HG03432 (cell line): ENCODE measurements around the gene SLC2A4RG.
A peak's percentile ranks its signal among the peaks of the same experiment; 100 is the strongest.

Experiments used
- ATAC-seq: cut with Tn5 transposase; IDR thresholded peaks from one replicate; pipeline ENCODE4 v1.9.1; 2021; ENCODE audit warnings: mild to moderate bottlenecking, moderate library complexity; ENCODE audit not compliant: unreplicated experiment

The SLC2A4RG gene

DNA sequence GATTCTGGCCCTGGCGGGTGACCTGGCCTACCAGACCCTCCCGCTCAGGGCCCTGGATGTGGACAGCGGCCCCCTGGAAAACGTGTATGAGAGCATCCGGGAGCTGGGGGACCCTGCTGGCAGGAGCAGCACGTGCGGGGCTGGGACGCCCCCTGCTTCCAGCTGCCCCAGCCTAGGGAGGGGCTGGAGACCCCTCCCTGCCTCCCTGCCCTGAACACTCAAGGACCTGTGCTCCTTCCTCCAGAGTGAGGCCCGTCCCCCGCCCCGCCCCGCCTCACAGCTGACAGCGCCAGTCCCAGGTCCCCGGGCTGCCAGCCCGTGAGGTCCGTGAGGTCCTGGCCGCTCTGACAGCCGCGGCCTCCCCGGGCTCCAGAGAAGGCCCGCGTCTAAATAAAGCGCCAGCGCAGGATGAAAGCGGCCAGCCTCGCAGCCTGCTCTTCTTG lies 868 bp upstream of the SLC2A4RG start:
- ATAC-seq = no peak

DNA sequence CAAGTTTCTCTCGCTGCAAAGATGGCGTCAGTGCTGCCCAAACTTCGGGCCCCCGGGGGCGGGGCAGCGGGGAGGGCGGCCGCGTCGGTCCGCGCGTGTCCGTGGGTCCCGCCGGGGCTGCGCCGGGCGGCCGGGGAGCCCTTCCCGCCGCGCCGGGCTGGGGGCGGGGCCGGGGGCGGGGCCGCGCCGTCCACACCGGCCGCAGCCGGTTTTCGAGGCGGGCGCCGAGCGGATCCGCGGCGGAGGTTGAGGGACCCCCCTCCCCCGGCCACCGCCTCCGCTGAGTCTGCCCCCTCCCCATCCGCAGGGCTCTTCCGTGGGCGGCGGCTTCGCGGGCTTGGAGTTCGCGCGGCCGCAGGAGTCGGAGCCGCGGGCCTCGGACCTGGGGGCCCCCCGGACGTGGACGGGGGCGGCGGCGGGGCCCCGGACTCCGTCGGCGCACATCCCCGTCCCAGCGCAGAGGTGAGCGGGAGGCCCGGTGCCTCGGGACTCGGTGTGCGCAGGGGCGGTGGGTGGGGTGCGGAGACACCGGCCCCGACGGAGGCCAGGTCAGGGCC lies 572 bp downstream of the SLC2A4RG start:
- ATAC-seq = peak; percentile 20

DNA sequence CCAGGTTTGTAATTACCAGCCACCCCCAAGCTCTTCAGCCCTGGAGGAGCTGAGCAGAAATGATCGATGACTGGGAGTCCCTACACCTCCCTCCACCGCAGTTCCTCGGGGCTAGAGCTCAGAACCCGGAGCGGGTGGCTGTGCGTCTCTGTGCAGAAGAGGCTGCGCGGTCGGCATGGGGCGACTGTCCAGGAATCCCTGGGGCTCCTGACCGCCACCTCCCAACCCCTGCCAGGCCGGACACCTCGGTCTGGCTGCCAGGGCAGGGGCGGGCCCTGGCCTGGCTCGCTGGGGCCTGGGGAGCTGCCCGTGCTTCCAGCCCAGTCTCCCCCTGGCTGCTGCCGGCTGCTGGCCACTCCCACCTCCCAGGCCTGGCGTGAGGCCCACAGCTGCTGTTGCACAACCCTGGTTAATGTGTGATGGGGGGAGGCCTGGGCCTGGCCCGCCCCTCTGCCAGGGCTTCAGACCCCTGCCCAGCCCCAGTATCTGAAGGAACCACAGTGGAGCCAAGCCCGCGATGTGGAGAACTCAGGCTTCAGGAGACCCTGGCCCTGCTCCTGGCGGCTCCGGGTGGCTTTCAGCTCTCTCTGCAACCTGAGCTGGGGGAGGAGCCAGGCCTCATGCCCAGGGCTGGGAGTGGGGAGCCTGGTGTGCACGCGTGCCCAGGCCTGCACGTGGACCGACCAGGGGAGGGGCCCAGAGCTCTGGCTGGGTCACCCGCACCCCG lies 1.2 kb downstream of the SLC2A4RG start:
- no peak for ATAC-seq

DNA sequence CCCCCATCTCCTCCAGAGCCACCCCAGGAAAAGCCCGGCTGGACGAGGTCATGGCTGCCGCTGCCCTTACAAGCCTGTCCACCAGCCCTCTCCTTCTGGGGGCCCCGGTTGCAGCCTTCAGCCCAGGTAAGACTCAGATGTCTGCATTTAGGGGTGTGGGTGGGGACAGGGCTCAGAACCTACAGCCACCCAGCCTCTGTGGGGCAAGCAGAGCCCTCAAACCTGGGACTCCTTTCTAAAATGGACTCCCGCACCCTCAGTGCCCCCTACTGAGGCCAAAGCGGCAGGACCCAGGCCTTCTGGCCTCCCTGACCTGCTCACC lies 1.7 kb downstream of the SLC2A4RG start:
- no peak for ATAC-seq

DNA sequence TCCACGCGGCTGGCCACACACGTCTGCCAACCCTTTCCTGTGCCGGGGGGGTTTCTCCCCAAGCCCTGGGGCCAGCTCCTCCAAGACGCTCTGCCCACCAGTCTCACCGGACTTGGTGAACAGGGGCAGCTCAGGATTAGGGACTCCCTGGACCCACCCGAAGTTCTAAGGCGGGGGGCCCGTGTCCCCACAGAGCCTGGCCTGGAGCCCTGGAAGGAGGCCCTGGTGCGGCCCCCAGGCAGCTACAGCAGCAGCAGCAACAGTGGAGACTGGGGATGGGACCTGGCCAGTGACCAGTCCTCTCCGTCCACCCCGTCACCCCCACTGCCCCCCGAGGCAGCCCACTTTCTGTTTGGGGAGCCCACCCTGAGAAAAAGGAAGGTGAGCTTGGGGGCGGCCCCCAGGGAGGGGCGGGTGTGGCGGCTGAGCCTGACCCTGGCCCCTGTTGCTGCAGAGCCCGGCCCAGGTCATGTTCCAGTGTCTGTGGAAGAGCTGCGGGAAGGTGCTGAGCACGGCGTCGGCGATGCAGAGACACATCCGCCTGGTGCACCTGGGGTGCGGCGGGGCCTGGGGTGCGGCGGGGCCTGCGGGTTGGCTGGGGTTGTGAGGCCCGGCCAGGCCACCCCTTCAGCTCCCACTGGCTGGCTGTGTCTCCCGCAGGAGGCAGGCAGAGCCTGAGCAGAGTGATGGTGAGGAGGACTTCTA lies 2.3 kb downstream of the SLC2A4RG start:
- ATAC-seq = no peak

DNA sequence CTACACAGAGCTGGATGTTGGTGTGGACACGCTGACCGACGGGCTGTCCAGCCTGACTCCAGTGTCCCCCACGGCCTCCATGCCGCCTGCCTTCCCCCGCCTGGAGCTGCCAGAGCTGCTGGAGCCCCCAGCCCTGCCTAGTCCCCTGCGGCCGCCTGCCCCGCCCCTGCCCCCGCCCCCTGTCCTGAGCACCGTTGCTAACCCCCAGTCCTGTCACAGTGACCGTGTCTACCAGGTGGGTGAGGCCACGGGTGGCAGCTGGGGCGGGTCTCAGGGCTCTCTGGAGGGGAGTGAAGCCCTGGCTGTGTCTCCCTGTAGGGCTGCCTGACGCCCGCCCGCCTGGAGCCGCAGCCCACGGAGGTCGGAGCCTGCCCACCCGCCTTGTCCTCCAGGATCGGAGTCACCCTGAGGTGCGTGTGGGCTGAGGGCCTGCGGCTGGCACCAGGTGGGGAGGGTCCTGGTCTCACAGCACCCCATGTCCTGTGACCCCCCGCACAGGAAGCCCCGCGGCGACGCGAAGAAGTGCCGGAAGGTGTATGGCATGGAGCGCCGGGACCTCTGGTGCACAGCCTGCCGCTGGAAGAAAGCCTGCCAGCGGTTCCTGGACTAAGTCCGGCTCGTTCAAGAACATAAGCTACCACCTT lies 2.9 kb downstream of the SLC2A4RG start:
- no peak for ATAC-seq

DNA sequence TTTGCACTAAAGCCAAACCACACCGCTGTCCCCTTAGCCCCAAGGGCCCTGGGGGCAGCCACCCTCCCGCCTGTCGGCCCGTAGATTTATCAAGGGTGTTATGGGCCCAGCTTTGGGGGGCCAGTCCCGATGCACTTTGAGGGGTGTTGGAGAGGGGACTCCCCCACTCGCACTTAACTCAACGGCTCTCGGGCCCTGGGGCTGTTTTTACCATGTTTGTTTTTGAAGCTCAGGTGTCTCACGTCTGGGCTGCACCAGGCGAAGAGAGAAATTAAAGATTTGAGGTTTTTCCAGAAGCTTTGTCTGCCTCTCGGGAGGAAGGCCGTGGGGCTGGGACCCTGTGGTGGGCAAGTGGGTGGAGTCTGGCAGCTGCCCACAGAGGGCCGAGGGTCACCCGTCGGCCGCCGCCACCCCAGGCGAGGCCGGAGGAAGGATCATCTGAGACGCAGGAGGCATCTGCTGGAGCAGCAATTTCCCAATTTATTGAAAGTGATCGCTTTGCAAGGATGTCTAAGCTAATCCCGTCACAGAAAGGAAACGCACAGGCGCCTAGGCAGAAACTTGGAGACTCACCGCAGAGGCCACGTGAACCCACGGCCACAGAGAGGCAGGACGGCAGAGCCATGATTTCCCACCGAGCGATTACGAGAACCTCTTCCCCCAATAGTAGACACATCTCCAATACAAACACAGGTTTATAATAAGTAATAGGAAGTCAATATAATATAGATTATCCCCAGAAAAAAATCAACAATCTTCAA lies 3.8 kb downstream of the SLC2A4RG start:
- no peak for ATAC-seq

DNA sequence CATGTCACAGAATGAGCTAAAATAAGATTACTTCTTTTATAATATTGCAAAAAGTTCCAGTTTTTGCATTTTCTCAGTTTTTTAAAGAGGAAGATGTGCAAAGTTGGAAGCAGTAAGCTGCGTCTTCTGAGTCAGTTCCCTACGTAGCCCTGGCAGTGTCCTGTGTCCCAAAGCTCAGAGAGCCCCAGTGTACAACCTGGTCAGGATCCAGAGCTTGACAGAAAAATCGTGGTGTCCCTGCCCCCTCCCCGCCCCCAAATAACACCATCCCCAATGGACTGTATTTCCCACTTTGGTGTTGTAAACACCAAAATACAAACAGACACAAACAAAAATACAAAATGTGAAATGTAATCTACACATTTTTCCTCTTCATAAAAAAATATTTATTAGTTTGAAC lies 4.6 kb downstream of the SLC2A4RG start:
- ATAC-seq = no peak

DNA sequence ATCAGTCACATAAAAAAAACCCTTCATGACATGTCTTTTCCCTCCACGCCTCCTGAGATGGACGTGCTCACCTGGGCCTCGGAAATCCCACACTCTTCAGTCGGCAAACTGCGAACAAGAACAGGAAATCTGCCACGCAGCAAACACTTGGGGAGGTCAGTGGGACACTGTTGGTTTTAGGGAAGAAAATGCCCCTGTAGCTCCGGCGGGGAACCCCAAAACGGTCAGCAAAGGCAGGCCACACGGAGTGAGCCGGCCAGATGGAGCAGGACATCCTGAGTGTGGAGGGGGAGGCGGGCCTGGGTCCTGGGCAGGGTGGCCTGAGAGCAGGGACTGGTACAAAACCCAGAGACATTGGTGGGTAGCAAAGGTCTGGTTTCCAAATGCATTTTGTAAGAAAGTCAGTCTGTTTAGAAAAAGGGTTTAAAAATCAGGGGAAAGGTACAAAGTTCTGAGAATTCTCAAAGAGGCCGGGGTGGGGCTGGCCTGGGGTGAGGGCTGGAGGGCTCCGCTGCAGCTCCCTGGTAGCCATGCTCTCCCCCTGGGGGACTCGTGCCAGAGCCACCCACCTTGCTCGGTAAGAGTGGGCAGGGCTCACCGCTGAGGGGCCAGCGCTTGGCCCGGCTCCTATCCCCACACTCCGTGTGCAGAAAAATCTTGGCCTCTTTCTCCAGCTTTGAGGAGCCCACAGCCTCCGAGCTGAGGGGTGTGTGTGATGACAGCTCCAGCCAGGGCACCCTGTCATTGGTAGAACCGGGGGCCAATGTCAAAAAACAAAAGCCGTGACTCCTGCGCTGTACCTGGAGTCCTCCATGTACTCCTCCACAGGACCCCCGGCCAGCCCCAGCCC lies 5.2 kb downstream of the SLC2A4RG start:
- no peak for ATAC-seq

DNA sequence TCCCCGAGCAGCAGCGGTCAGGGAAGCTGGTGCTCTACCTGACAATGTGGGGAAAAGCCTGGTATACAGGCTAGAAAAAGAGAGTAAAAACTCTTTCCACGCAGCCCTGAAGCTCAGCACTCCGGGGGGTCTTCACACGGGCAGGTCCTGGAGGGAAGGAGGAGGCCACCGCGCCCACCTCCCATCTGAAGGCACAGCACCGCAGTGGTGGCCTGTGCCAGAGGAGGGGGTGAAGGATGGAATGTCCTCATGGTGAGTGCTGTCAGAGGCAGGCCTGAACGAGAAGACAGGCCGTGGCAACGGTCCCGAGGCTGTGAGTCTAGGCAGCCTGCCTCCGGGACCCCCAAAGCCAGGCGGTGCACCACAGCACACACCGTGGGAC lies 5.8 kb downstream of the SLC2A4RG start:
- ATAC-seq = no peak

DNA sequence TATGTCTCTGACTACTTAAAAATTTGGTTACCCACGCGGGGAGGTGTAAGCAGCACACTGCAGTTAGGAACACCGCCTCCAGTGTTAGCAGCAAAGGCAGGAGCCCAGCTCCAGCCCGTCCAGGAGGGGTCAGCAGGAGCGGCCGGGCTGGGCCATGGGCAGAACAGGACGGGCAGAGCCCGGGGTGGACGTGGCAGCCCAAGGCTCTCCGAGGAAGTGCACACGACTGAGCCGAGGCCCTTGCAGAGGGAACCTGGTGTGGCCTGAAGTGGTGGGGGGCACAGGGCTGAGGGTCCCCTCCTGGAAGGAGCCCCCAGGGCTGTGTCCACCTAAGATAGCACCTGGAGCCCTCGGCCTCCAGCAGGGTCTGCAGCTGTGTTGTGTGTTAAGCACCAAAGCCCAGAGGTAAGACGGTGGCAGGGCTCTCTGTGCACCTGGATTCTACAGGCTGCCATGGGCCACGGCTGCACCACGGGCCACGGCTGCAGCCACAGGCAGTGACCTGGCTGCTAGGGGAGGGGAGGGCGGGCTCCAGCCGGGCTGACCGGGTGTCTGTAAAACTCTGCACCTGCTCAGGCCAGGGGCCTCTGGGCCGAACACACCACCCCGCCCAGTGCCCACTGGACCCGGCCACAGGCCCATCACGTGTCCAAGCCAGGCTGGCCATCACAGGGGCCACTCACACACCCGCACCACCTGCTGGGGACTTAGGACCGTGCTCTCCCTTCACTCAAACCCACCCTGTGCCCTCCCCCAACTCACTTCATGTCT lies 6.6 kb downstream of the SLC2A4RG start:
- no peak for ATAC-seq

DNA sequence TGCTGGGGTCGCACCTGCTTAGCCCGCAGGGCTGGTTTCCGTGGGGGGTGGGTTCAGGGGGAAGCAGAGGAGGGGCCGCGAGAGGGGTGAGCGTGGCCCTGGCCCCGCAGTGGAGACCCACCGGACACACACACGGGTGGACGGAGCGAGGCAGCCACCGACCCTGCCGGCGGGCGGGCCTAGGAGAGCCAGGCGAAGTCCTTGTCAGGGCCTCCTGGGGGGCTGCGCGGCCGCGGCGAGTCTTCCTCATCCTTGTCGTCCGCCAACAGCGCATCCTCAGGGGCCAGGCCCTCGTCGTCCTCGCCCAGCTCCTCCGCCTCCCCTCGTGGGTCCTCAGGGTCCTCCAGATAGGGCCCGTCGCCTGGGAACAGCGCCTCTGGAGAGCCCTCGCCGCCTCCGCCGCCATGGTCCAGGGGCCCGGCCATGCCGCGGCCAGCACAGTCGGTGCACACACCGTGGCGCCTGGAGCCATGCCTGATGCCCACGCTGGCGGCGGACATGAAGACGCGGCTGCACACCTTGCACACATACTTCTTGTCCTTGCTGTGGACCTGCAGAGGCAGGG lies 7.3 kb downstream of the SLC2A4RG start:
- no peak for ATAC-seq

DNA sequence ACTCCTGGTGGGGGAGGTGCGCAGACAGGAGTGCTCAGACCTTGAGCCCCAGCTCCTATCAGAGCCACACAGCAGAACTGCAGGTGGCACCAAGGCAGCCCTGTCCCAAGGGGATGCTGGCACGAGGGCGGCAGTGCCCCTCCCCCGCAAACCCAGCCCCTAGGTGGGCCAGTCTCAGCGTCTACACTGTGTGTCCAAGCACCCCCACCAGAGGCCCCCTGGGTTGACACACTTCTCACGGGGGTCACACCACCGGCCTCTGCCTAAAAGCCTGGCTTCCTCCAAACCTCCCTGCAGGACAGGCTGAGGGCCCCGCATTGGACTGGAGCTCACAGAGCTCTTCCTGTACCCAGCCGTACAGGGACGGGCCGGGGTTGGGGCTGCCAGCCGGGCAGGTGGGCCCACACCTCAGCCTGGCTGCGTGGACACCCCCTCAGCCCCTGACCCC lies 8.1 kb downstream of the SLC2A4RG start:
- no peak for ATAC-seq

DNA sequence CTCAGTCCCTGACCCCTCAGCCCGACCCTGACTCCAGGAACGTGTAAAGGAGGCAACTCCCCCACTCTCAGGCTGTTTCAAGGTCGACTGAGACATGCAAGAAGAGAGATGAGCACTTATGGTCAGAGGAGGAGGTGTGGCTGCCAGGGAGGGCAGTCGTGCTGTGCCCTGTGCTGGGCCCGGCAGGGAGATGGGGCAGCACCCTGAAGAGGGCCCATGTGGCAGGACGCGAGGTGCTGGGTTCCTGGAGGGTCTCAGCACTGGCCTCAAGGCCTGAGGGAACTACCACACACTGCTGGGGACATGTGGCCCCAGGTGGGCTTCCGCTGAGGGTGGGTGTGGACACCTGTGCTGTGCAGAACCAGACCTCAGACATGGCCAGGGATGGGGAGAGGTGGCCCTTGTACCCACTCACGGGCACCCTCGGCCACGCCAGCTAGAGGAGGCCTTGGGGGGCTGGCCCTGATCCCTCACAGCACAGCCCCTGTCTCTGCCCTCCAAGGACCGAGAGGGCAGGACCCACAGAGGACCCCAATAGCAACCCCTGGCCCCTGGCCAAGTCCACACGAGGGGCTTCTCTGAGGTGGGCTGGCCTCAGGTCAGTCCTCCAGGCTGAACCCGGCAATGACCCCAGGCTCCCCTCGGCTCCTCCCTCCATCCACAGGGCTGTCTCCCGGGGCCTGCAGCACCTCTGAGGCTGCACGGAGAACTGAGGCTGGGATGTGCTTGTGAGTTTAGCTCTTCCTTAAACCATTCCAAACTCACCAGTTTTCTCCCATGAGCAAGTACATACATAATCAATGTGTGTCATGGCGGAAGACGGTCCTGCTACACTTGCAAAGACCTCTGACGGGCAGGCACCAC lies 8.7 kb downstream of the SLC2A4RG start:
- no peak for ATAC-seq

DNA sequence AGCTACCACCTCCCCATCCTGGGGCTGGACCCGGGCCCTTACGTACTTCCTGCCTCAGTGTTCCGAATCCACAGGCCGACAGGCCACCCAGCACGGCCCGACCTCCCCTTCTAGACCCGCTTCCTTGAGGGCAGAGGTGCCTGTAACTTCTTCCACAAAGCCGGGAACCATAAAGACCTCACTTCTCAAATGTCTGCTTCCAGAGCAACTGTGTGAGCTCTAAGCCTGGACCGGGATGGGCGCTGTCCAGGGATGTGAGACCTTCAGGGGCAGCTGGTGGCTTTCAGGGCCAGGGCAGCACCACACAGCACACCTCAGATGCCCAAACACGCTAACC lies 9.3 kb downstream of the SLC2A4RG start:
- ATAC-seq = no peak

DNA sequence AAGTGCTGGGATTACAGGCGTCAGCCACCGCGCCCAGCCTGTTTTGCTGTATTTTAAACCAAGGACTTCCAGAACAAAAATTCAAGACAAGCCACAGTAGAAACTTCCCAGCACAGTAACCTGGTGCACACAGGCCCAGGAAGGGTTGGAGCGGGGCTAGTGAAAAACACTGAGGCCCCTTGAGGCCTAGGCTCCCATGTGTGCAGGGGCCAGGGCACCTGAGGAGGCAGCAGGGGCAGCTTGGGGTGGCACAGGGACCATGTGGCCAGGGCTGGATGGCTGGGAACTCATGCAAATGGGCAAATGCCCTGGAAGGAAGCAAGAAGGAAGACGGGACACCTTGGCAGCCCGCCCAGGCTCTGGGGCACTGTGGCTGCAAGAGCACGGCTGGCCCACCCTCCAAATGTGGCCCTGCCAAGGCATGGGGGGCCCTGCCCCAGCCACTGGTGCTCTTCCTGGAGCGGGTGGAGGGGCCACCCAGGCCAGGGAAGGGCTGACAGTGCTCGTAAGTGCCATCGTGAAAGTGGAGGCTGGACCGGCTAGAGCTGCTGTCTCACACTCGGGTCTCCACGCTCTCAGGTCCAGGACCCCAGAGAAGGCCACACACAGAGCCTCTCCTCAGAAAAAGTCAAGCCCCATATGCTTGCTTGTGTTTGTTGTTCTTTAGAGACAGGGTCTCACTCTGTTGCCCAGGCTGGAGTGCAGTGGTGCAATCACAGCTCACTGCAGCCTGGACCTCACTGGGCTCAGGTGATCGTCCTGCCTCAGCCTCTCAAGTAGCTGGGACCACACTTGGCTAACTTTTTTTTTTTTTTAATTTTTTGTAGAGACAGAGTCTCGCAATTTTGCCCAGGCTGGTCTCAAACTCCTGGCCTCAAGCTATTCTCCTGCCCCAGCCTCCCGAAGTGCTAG lies 10.3 kb downstream of the SLC2A4RG start:
- ATAC-seq = no peak

DNA sequence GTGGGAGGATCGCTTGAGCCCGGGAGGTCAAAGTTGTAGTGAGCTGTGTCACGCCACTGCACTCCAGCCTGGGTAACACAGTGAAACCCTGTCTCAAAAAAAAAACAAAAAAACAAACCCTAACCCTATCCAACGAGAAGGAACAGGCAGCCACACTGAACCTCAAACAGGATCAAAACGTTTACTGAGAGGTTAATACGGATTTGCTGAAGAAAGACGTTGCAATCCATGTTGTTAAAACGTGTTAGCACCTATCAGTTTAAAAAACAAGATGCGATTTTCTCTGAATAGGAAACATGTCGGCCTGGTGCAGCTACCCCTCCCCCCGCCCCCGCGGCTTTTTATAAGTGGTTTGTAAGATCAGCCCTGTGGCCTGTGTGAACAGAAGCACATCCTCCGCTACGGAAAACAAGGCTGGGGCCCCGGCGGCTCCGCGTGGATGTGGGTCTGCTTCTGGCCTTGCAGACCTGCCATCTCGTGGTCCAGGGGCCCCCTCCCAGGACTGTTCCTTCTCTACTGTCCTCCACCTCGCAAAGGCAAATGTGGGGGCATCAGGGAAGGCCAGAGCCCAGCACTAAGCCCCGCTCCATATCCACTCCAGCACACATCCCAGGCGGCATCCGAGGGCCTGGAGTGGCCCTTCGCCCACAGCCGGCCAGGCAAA lies 11.4 kb downstream of the SLC2A4RG start:
- no peak for ATAC-seq
